B cell (primary cell): Measurements from ENCODE around the gene ASIC4. TPM values are rescaled to one million over a fixed set of nuclear protein-coding genes. Genes with fewer than 3 reads are reported as not detected.

Experiments
- ATAC-seq: fragments of 200-7000 bp; cut with Tn5 transposase; one replicate; pipeline ENCODE4 v1.10.0; 2021; ENCODE audit warnings: low read depth, mild to moderate bottlenecking, moderate number of reproducible peaks, moderate library complexity
- CTCF ChIA-PET: fragments of 350-600 bp; sonication (Branson Sonifier 250); formaldehyde crosslinking; loops from one replicate; lab custom pipeline; 2021; ENCODE audit warnings: antibody characterized with exemption, inconsistent platforms; lab: Charles Lee
- POLR2A ChIA-PET: fragments of 350-600 bp; sonication (Branson Sonifier 250); formaldehyde crosslinking; loops from one replicate; lab custom pipeline; 2021; ENCODE audit warnings: antibody characterized with exemption; lab: Charles Lee
- DNase-seq: peaks from one replicate; pipeline ENCODE4 v3.0.0; 2013
- H2AFZ ChIP-seq: 2 replicates; pipeline ENCODE4 v1.6.1; 2012; ENCODE audit warnings: mild to moderate bottlenecking, low read depth, low read length; ENCODE audit not compliant: insufficient read depth, poor library complexity, severe bottlenecking
- H3K27ac ChIP-seq, 2 donors: 1 replicate in 1 of 2; 2 replicates in 1 of 2; pipeline ENCODE4 v1.5.1; 2012 to 2013; ENCODE audit warnings: low read length in 2 of 2, mild to moderate bottlenecking in 2 of 2, moderate library complexity in 1 of 2
- H3K27me3 ChIP-seq, 4 experiments: fragments of 200-600 bp in 1 of 4; sonication (generic) in 1 of 4; replicated peaks in 1 of 4; 1 replicate in 2 of 4; 2 replicates in 2 of 4; pipeline versions ENCODE4 v1.6.1 to v1.7.0; 2013 to 2016; ENCODE audit warnings: low read length in 3 of 4, mild to moderate bottlenecking in 2 of 4, mixed read lengths in 1 of 4, moderate library complexity in 1 of 4; ENCODE audit not compliant: insufficient read depth in 4 of 4, control insufficient read depth in 3 of 4; ENCODE audit errors: control extremely low read depth in 1 of 4
- H3K36me3 ChIP-seq, 2 experiments: replicated peaks in 1 of 2; 1 replicate in 1 of 2; 2 replicates in 1 of 2; pipeline versions ENCODE4 v1.6.1 to v1.7.1; 2013; ENCODE audit warnings: low read length in 1 of 2; ENCODE audit not compliant: insufficient read depth in 2 of 2, control insufficient read depth in 1 of 2; ENCODE audit errors: control extremely low read depth in 1 of 2, extremely low read depth in 1 of 2
- H3K4me1 ChIP-seq, 2 donors: fragments of 200-600 bp in 1 of 2; sonication (generic) in 1 of 2; 1 replicate in 1 of 2; 2 replicates in 1 of 2; pipeline versions ENCODE4 v1.5.1 to v1.6.1; 2013 to 2017; ENCODE audit warnings: low read length in 2 of 2; ENCODE audit not compliant: control insufficient read depth in 2 of 2, insufficient read depth in 2 of 2
- H3K4me2 ChIP-seq: replicated peaks from 2 replicates; pipeline ENCODE3; 2012; ENCODE audit warnings: mild to moderate bottlenecking, low read depth, low read length; ENCODE audit not compliant: poor library complexity, severe bottlenecking
- H3K4me3 ChIP-seq, 5 experiments: fragments of 200-600 bp in 1 of 5; sonication (generic) in 1 of 5; 1 replicate in 3 of 5; 2 replicates in 2 of 5; pipeline versions ENCODE4 v1.5.1 to v1.7.0; 2011 to 2016; ENCODE audit warnings: low read length in 4 of 5, mild to moderate bottlenecking in 4 of 5, low read depth in 2 of 5, control low read depth in 1 of 5, moderate library complexity in 1 of 5; ENCODE audit not compliant: insufficient read depth in 1 of 5; ENCODE audit errors: control extremely low read depth in 1 of 5, extremely low read depth in 1 of 5
- H3K79me2 ChIP-seq: fragments of 200-600 bp; sonication (generic); one replicate; pipeline ENCODE4 v1.6.0; 2016; ENCODE audit warnings: low read length; ENCODE audit not compliant: control insufficient read depth, insufficient read depth
- H3K9ac ChIP-seq: fragments of 200-600 bp; sonication (generic); 2 replicates; pipeline ENCODE4 v1.6.1; 2017; ENCODE audit warnings: mild to moderate bottlenecking, low read length, moderate library complexity
- H3K9me3 ChIP-seq, 3 donors: one replicate each; pipeline versions ENCODE4 v1.6.1 to v1.7.1; 2013; ENCODE audit warnings: low read length in 2 of 3; ENCODE audit not compliant: control insufficient read depth in 2 of 3, insufficient read depth in 1 of 3; ENCODE audit errors: control extremely low read depth in 1 of 3
- H4K20me1 ChIP-seq: 2 replicates; pipeline ENCODE4 v1.6.0; 2012; ENCODE audit warnings: mild to moderate bottlenecking, low read length; ENCODE audit not compliant: insufficient read depth, control insufficient read depth, poor library complexity, severe bottlenecking
- H3K27ac Mint-ChIP-seq: one replicate; pipeline ENCODE4 v1.8.0; 2021; ENCODE audit warnings: mixed read lengths
- H3K27me3 Mint-ChIP-seq: one replicate; pipeline ENCODE4 v1.8.0; 2021; ENCODE audit warnings: mixed read lengths
- H3K4me1 Mint-ChIP-seq: one replicate; pipeline ENCODE4 v1.8.0; 2021; ENCODE audit warnings: mixed read lengths
- H3K4me3 Mint-ChIP-seq: one replicate; pipeline ENCODE4 v1.8.0; 2021; ENCODE audit warnings: mixed read lengths
- H3K9me3 Mint-ChIP-seq: one replicate; pipeline ENCODE4 v1.8.0; 2022; ENCODE audit warnings: mixed read lengths; ENCODE audit not compliant: insufficient read depth
- EZH2 ChIP-seq: IDR thresholded peaks from 2 replicates; pipeline ENCODE4 v1.6.1; 2012; ENCODE audit warnings: borderline replicate concordance, low read depth, mild to moderate bottlenecking, moderate library complexity, low read length; ENCODE audit not compliant: insufficient read depth, poor library complexity, severe bottlenecking
- WGBS: methylation state at CpG from one replicate; pipeline ENCODE4 v1.1.5; 2013; ENCODE audit warnings: missing lambda C conversion rate; ENCODE audit not compliant: insufficient coverage; 5-methylcytosine and 5-hydroxymethylcytosine counted together
- intact Hi-C: fragments of 100-400 bp; cut with micrococcal nuclease; formaldehyde crosslinking; loops from one replicate; pipeline ENCODE4 v1.10.0; 2022
- polyA plus RNA-seq: library from polyadenylated mRNA; depleted of rRNA; stranded (reverse); fragments of >200 nt; gene quantifications from 2 replicates; pipeline ENCODE4 v1.2.3, GENCODE V29; 2012
- total RNA-seq, 2 donors: library from RNA; stranded (reverse); fragments of 120-200 nt in 1 of 2; gene quantifications; 1 replicate in 1 of 2; 2 replicates in 1 of 2; pipeline versions ENCODE4 v1.2.3 to v1.2.4, GENCODE V29; 2013 to 2022
- TF ChIP-seq, protein P1 (sequence below): fragments of 200-600 bp; IDR thresholded peaks from one replicate; pipeline ENCODE4 v1.8.0; 2022; ENCODE audit warnings: antibody characterized with exemption, mild to moderate bottlenecking

ASIC4 gene
- total and polyA plus RNA-seq, 2 donors (not counting 1 experiment from before 2014, with no cell fraction given): not detected

DNA sequence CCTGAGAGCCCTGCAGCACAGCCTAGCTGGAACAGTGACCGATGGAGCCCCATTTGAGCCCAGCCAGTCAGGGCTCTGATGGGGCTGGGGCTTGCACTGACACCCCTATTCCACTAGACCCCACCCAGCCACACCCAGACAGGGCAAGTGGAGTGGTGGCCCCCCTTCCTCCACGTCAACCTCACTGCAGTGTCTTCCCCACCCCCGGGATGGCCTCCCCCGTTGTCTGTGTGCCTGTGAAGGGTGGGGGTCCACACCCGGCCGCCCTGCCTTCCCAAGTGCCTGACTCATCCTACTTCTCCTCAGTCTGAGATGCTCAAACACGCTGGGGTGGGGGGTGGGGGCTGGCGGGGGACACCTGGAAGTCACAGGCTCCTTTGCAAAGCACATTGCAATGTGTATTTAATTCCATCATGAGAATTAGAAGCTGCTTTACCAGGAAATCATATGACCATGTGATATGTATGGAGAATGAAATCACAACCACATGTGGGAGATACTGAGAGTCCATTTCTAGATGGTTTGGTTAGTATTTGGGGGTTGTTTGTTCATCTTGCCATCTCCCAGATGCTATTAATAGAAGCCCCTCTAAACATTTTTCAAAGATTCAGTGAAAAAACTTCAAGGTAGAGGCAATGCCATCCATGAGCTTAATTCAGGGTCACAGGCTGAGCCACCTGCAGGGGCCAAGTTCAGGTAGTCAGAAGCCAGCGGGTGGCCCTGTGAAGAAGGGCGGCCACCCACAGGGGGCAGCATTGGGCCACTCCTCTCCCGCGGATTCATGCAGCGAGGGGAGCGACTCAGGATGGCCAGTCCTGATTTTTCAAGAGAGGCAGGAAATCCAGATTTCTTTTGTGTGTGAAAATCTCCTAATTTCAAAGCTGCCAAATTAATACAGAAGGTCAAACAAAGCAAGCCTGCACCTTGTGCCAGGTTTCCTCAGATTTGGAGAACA, 38.3 kb upstream of the ASIC4 start:
- no peaks in the 10 kb centered on the region for H3K79me2 ChIP-seq
- H3K27ac ChIP-seq: no peak overlapping the region
- H3K9me3 ChIP-seq: peaks cover 0 to 3% (median 0%) of the 10 kb centered on the region in 3 donors
- no peak overlapping the region for H3K4me3 Mint-ChIP-seq
- ChIA-PET POLR2A (no interaction called here), CTCF (interaction anchor here (1.0 to 4.1 kb wide), 3 partner anchors 13 to 54 kb away, joined by 3 to 17 read pairs (median 6); no protein-coding TSS in a partner anchor)
- no peak overlapping the region for H2AFZ ChIP-seq
- H3K4me3 ChIP-seq: no peak overlapping the region
- H3K27me3 Mint-ChIP-seq: peaks cover 51% of the 10 kb centered on the region
- H3K9me3 Mint-ChIP-seq: no peaks in the 10 kb centered on the region
- H3K4me2 ChIP-seq: no peak overlapping the region
- H3K27me3 ChIP-seq: peaks cover 0 to 16% (median 3%) of the 10 kb centered on the region in 4 experiments
- no peak overlapping the region for H3K27ac Mint-ChIP-seq
- H3K4me1 ChIP-seq: no peaks in the 10 kb centered on the region
- DNase-seq (peak; percentile 43), ATAC-seq (no peak)
- H4K20me1 ChIP-seq: no peaks in the 10 kb centered on the region
- peaks cover 4% of the 10 kb centered on the region for H3K4me1 Mint-ChIP-seq
- no peaks in the 10 kb centered on the region for H3K36me3 ChIP-seq
- no peak overlapping the region for H3K9ac ChIP-seq
- TF ChIP-seq, protein P1, sequence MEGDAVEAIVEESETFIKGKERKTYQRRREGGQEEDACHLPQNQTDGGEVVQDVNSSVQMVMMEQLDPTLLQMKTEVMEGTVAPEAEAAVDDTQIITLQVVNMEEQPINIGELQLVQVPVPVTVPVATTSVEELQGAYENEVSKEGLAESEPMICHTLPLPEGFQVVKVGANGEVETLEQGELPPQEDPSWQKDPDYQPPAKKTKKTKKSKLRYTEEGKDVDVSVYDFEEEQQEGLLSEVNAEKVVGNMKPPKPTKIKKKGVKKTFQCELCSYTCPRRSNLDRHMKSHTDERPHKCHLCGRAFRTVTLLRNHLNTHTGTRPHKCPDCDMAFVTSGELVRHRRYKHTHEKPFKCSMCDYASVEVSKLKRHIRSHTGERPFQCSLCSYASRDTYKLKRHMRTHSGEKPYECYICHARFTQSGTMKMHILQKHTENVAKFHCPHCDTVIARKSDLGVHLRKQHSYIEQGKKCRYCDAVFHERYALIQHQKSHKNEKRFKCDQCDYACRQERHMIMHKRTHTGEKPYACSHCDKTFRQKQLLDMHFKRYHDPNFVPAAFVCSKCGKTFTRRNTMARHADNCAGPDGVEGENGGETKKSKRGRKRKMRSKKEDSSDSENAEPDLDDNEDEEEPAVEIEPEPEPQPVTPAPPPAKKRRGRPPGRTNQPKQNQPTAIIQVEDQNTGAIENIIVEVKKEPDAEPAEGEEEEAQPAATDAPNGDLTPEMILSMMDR: peak; percentile 39
- no peak for TF ChIP-seq EZH2
- 20% methylated on average over 5 of the region's 14 CpGs for WGBS
- intact Hi-C loops: no loop called here
